HG03378 (cell line): Measurements from ENCODE around the gene SLIRP.
A peak's percentile ranks its signal among the peaks of the same experiment; 100 is the strongest.
"Not testable (repeated sequence)": the region's sequence is repeated elsewhere in the genome, so short reads cannot be mapped to it uniquely, and the experiment has no call there.

Experiments used
- ATAC-seq: cut with Tn5 transposase; IDR thresholded peaks from one replicate; pipeline ENCODE4 v1.9.1; 2021; ENCODE audit warnings: mild to moderate bottlenecking, moderate library complexity; ENCODE audit not compliant: unreplicated experiment

Gene SLIRP

DNA sequence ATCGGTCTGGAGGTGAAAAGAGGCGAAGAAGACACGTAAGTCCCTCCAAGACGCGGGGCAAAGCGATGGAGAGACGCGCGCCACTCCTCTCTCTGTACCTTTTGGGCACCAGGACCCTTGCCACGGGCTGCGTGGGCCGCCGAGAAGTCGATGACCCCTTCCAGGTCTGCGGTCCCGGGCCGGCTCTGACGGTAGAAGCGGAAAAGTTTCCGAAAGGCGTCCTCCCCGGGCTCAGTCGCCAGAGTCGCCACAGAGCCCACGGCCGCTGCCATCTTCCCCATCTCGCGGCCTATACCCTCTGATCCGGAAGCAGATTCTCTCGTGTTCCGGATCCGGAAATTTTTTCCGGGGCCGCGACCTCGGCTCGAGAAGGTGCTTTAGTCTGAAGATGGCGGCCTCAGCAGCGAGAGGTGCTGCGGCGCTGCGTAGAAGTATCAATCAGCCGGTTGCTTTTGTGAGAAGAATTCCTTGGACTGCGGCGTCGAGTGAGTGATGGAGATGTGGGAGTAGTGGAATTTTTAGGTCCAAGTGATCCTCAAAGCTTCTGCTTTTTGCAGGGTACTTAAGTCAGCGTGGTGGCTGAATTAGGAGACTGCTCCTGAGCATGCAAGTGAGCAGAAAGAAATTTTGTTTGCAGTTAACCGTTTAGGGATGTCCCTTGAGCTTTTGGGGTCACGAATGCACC, at the start of gene SLIRP, which contains the start of gene ALKBH1:
TSS of gene SLIRP (plus strand) at position 380 of the 685 bp plus-strand sequence. CDS start at position 389, 9 bp downstream.
TSS of gene ALKBH1 (minus strand) at position 300 of the 685 bp plus-strand sequence. CDS start at position 281, 19 bp downstream.
- ATAC-seq, result peak; percentile 93

DNA sequence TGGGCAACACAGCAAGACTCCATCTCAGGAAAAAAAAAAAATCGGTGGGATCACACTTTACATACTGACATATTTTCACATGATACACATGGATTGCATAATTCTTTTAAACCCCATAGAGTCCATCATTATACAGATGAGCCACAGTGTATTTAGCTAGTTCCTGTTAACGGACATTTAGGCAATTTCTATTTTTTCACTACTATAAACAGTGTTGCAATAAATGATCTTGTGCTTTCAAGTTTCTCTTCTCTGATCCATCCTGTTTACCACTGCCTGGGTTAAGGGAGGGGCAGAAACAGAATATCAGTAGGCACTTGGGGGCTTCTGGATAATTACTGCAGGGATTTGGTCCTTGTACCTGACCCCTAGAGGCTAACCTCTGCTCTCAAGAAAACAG, 48.1 kb upstream of the SLIRP start:
- ATAC-seq, result no peak

DNA sequence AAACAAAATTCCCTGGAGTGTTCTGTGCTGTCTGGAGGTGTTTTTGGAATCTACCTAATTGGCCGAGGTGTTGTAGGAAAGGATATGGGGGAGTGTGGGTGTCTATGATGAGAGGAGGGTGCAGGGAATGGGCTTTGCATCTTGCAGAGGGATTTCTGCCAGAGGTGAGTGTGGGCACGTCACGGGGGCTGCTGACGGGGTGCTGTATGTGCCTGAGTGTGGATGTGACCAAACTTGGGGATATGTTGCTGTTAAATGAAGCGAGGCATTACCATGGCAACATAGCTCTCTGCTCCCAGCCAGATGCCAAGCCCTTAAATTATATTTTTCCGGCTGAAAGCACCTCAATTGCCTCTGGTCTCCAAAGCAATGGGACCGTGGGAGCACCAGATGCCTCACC, 47.1 kb upstream of the SLIRP start:
- ATAC-seq, result no peak

DNA sequence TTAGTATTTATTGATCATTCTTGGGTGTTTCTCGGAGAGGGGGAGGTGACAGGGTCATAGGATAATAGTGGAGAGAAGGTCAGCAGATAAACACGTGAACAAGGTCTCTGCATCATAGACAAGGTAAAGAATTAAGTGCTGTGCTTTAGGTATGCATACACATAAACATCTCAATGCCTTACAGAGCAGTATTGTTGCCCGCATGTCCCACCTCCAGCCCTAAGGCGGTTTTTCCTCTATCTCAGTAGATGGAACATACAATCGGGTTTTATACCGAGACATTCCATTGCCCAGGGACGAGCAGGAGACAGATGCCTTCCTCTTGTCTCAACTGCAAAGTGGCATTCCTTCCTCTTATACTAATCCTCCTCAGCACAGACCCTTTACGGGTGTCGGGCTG, 46.3 kb upstream of the SLIRP start:
- ATAC-seq, result not testable (repeated sequence)

DNA sequence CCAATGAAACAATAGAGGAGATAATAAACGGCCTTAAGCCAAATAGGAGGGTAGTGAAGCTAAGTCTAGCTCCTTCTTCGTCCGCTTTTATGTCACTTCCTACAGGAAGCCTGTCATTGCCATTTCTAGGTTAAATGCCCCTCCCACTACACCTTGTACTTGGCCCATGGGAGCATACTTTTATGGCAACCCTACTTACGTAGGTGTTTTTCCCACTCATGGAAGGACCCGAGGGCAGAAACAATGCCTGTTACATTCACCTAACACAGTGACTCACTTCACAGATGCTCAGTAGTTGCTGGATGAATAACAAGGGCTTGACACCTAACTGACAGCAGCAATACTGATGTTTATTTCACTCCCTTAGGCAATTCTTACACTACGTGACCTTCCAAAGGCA, 44.6 kb upstream of the SLIRP start:
- ATAC-seq, result no peak

DNA sequence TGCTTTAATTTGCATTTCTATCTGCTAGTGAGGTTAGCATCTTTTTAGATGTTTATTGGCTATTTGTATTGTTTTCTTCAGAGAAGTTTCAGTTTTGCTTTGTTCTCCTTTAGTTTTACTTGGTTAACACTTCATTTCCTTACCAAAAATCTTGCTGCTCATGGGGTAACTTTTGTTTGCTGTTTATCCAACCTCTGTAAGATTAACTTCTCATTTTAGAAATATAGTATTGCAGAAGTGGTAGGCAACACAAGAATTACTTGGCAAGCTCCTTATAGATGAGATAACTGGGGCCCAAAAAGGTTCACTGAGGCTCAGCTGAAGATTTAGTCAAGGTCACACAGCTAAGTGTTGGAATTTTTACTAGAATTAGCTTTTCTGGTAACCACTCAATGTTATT, 40.6 kb upstream of the SLIRP start:
- no peak for ATAC-seq

DNA sequence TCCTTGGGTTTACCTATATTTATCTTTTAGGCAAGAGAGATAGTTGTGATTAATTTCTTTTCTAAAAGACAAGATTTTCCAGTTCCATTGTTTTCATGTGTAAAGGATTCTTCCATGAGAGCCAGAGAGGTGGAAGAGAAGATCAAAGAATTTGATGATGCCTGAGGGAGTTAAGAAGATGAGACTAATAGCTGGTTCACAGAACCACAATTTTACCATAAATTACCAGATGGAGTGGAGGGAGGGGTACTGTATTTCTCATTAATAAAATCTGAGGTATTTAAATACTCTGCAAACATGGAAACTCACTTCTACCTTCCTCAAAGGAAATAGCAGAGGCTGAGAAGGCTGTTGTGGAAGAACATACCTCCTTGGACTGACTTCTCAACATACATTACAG, 34.7 kb upstream of the SLIRP start:
- no peak for ATAC-seq

DNA sequence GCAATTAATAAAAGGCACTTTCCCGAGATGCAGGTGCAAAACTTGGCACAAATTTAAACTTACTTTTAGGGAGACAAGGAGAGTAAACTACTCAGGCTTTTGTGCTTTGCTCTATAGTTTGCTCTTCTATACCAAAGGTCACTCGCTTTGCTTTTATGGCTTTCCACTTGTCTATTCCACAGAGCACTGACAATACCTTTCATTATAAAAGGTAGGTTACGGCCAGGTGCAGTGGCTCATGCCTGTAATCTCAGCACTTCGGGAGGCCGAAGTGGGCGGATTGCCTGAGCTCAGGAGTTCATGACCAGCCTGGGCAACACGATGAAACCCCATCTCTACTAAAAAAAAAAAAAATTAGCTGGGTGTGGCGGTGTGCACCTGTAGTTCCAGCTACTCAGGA, 33.0 kb upstream of the SLIRP start:
- ATAC-seq, result no peak

DNA sequence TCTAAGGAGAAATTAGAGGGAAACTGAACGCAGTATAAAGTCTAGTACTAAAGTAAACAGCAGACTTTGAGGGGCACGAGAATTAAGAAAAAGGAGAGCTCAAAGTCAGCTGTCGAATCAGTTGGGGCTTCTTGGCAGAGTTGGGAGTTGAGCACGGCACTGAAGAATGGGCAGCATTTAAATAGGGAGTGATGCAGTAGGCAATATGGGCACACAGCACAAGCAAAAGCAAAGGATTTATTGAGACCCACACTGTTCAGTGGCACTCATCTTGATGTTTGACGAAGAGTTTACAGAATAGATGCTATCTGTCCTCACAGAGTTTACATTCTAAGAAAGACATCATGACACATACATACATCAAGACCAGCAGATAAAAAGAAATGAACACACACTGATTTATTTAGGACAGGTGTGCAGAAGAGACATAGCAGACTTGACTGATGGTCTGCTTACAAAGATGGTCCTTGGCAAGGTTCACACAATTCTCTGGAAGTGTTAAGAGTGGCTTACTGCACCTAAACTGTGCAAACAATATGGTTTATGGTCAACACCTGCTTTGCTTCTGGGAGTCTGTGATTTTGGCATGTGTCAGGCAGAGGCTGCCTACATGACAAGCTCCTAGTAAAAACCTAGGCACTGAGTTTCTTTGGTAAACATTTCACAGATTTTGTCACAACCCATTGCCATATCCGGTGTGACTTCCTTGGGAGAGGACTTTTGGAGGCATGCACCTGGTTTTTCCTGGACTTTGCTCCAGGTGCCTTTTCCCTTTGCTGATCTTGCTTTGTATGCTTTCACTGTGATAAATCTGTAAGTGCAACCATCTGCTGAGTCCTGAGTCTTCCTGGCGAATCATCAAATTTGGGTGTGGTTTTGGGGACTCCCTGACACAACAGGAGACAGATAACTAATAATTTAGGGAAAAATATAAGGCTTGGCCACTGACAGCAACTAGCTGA, 26.4 kb upstream of the SLIRP start:
- no peak for ATAC-seq

DNA sequence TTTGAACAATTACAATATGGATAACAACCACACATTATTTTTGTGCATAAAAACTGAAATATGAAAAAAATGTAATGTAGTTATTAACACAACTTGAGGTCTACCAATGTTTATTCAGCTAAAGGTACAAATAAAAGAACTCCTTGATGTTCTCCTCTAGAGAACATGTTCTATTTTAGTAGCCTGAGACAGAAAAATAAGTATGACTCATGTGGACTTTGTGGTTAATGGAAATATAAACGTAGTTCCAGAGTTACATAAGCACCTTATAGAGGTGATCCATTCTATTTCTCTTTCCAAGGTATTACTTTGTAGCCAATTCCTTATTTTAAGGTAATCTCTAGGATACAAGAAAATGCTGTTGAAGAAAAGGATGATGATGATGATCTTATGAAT, 25.7 kb upstream of the SLIRP start:
- ATAC-seq, result no peak

DNA sequence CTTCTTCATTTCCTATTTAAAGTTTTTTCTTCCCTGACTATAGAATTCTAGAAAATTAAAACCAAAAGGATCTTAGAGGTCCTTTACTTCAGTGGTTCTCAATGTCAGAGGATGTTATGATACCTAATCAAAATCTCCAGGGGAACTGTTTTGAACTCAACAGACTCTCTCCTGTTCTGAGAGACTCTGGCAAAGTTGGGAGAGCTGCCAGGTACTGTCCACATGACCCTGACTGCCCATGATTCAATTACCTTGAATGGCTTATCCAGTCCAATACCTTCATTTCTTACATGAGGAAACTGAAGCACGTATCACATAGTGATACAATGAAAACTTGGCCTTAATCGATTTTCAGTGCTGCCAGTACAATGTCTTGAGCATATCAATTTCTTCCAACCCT, 16.6 kb upstream of the SLIRP start:
- ATAC-seq, result no peak

DNA sequence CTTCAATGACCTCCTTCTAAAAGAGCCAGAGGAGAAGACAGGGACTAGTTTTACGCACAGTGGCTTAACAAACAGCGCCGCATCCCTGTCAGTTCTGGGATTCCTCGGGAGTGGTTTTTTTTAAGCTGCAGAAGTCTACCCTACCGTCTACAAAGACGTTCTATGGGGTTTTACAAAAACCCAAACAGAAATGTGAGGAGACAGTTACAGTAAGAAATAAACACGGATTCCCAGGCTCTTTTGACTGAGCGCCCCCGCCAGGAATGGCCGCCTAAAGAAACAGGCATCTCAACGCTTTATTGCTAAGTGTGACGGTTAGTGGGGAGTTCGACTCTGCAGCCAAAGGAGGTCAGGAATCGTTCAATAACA, 564 bp upstream of the SLIRP start:
- ATAC-seq, result peak; percentile 4

DNA sequence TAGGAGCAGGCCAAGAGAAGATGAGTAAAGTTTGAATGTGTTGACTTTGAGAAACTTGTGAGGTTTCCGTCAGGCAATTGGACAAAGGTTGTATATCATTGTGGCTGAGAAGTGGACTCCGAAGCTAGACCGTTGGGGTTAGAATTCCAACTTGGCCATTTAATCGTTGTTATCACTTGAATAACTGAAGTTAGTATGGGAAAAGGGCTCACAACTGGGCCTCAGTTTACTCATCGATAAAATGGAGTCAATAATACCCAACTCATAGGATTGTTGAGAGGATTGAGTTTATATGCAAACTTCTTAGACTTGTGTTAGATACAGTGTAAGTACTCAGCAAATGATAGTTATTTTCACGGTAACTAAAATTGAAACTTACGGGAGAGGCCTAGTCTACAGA, 846 bp downstream of the SLIRP start:
- no peak for ATAC-seq

DNA sequence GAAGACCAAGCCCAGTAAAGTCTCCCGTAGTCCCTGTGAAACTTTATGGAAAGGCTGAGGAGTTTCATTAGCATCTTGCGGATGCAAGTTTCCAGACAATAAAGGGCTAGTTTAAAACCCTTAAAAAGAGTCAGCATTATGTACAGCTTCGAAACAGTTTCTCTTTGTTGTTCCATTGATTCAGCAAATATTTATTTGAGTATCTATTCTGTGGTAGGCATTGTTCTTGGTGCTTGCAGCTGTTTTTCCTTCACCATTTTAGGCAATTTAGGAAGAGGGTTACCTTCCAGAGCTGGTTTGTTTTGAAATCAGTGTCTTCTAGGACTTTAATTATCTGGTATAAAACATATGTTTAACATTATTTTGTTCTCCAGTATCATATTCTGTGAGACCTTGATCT, 1.5 kb downstream of the SLIRP start:
- no peak for ATAC-seq

DNA sequence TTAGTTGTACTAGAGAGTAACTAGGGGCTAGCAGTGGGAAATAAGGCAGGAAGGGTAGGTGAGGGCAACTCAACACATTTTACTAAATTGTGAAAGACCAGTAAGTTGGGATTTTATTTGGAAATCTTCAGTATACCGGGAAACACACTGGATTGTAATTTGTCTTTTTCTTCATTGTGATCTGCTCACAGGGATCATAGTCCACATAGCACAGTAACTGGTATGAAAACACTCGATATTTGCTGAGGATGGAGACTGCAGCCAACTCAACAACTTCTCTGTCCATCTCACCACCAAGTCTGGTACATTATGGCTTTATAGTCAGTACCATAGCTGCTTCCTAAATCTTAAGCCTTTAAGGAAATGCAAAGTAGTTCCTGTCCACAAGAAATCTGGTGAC, 2.5 kb downstream of the SLIRP start:
- no peak for ATAC-seq

DNA sequence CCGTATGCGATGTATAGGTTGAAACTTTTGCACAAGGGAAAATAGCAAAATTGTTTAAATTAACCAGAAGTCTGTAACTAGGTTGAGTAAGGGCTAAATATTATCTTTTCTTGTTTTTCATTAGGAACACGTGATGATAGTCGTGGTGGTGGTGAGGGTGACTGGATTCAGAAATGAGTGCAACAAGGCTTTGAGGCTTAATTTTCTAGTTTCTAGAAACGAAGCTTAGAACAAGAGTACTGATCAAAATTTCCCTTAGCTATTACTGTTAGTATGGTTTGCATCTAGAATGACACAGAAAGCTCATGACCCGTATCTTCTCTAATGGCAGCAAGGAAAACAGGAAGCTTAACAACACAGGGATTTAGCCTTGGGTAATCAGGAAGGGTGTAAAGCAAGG, 7.0 kb downstream of the SLIRP start:
- no peak for ATAC-seq

DNA sequence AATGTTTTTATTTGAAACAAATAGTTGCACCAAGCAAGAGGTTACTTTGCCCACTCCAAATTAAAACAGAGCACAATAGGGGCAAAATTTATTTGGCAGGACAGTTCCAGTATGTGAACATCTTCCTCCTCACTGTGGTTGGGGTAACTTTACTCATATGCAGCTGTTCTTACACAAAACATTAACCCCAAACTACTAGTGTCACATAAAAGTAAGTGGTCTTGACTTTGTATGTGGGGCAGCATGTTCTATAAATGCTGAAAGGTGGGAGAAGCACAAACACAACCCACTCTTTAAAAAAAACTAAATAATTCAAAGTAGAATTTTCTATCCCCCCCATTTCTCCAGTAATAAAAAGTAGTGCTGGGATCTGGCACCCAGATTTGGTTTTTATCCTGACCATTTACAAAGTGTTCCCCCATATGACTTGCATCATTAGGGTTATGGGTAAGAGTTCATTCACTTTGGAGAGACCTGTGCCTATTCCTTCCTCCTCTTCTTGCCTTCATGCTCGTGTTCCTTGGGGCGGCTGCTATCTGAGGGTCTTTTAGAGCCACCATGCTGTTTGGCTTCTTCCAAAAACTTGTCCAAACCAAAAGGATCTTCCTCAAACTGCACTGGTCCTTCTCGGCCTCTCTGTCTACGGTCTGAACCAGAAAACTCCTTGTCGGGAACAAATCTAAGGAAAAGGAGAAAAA, 9.9 kb downstream of the SLIRP start:
- no peak for ATAC-seq

DNA sequence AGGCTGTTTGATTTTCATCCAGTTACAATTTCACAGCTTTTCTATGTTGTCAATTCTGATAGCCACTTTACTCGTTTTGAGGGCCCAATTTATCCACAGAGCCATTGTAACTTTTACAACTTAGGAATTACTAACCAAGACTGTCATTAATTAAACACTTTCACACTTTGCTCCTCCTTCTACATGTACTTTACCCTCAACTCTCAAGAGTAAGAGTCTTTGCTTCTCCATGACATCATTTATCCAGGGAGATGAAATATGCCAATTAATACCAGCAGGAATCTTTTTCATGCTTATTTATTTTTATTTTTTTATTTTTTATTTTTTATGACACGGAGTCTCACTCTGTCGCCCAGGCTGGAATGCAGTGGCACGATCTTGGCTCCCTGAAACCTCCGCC, 13.5 kb downstream of the SLIRP start:
- no peak for ATAC-seq

DNA sequence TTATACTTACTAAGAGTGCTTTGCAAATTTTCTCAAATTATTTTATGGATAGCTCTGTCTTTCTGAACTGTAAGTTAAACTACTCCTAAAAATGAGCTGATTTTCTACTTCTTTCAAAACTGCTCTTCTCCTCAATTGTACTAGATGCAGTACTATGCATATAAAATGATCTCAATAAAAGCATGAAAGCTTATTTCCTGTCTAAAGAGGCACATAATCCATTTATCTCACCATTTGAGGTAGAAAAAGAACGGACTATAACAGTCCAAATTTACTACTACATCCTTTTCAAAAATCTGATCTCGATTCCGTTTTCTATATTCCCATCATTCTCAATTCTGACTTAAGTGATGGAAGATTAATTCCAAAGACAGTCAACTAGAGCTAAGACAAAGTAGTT, 14.4 kb downstream of the SLIRP start:
- no peak for ATAC-seq

DNA sequence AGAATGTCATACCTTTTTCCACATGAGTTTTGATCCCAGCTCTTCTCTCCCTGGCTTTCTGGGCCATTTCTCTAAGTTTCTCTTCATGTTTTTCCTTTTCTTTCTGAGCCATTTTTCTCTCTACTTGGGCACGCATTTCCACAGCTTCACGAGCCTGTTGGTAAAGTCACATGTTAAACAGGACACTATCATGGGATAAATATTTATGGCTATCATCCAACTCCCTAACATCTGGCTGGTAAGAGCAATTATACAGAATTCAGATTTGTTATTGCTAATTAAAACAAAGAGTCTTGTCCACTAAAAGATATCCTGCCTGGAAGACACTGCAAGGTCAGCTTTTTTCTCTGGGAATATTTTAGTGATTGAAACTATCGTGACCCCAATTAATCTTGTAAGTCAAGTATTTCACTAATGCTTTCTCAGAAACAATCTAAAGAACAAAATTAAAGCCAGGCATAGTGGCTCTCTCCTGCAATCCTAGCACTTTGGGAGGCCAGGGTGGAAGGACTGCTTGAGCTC, 23.1 kb downstream of the SLIRP start:
- no peak for ATAC-seq

DNA sequence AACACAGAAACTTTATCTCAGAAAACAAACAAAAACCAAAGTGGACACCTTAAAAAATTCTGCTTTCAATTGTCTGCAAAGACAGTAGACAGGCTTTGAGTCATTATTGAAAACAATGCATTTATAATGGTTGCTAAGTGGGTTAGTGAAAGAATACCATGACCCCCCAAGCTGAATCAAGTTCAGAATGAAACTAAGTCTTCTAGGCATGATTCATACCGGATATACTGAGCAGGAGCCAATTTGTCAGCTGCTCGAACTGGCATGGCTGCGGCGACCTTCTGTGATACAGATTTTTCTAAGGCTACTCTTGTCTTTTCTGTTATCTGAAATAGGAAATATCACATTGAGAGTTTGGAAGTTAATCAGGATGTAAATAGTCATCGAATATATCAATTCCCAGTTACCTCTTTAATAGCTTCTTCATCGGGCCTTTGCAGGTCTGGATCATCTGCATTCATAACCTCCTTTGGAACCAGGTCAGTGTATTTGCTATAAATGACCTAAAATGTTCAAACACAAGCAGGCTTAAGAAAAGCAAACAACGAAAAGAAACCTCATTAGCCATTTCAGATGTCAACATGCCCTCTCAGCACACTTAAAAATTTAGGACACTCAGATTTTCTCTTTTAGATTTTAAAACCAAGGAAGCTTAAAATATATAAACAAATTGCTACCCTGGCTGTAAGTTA, 30.8 kb downstream of the SLIRP start:
- ATAC-seq, result no peak
